ENCODE data around the gene OXER1. TPM values are rescaled to one million over a fixed set of nuclear protein-coding genes. Genes with fewer than 3 reads are reported as not detected.

The OXER1 gene
- total RNA-seq, 2 donors from 2014 or later, result 0.25 TPM; not detected in 1

GRCh38 chr2:42771546-42772153 is 7.7 kb upstream of the OXER1 start:
- DNase-seq, result no peak
- ATAC-seq, result no peak
- Mint-ChIP-seq H3K27ac (no peak overlapping the region), H3K4me3 (no peak overlapping the region), H3K36me3 (ENCODE audit: low read depth) (peaks cover 2% of the 10 kb centered on the region), H3K27me3 (no peaks in the 10 kb centered on the region), H3K4me1 (peaks cover 11% of the 10 kb centered on the region)
- no peaks in the 10 kb centered on the region for H3K9me3 ChIP-seq (ENCODE audit: control insufficient read depth, low read length, poor library complexity, severe bottlenecking)

- Mint-ChIP-seq H3K4me1 (peaks cover 10% of the 10 kb centered on the region), H3K4me3 (no peak overlapping the region), H3K27me3 (no peaks in the 10 kb centered on the region), H3K27ac (no peak overlapping the region), H3K36me3 (ENCODE audit: low read depth) (peaks cover 2% of the 10 kb centered on the region)
- peak; percentile 44 for ATAC-seq
- DNase-seq, result no peak
- no peaks in the 10 kb centered on the region for H3K9me3 ChIP-seq (ENCODE audit: control insufficient read depth, low read length, poor library complexity, severe bottlenecking)
Measured at GRCh38 chr2:42770288-42771131, 6.6 kb upstream of the OXER1 start.

- Mint-ChIP-seq H3K4me1 (peaks cover 4% of the 10 kb centered on the region), H3K36me3 (ENCODE audit: low read depth) (peaks cover 2% of the 10 kb centered on the region), H3K27me3 (no peaks in the 10 kb centered on the region), H3K4me3 (no peak overlapping the region), H3K27ac (no peak overlapping the region)
- ATAC-seq, result no peak
- H3K9me3 ChIP-seq (ENCODE audit: control insufficient read depth, low read length, poor library complexity, severe bottlenecking), result no peaks in the 10 kb centered on the region
- no peak for DNase-seq
Measured at GRCh38 chr2:42769583-42770287, 5.8 kb upstream of the OXER1 start.

- Mint-ChIP-seq H3K27me3 (no peaks in the 10 kb centered on the region), H3K36me3 (ENCODE audit: low read depth) (no peaks in the 10 kb centered on the region), H3K27ac (no peak overlapping the region), H3K4me1 (peaks cover 5% of the 10 kb centered on the region), H3K4me3 (no peak overlapping the region)
- no peak for ATAC-seq
- DNase-seq, result no peak
- no peaks in the 10 kb centered on the region for H3K9me3 ChIP-seq (ENCODE audit: control insufficient read depth, low read length, poor library complexity, severe bottlenecking)
Measured at GRCh38 chr2:42768706-42769256, 4.8 kb upstream of the OXER1 start.

- no peaks in the 10 kb centered on the region for H3K27me3 Mint-ChIP-seq
- no peak for DNase-seq
- H3K36me3 Mint-ChIP-seq (ENCODE audit: low read depth), result peaks cover under 1% of the 10 kb centered on the region
- no peak overlapping the region for H3K27ac Mint-ChIP-seq
- ATAC-seq, result no peak
- peaks cover 7% of the 10 kb centered on the region for H3K4me1 Mint-ChIP-seq
- H3K4me3 Mint-ChIP-seq, result no peak overlapping the region
- H3K9me3 ChIP-seq (ENCODE audit: control insufficient read depth, low read length, poor library complexity, severe bottlenecking), result no peaks in the 10 kb centered on the region
Measured at GRCh38 chr2:42767899-42768705, 4.2 kb upstream of the OXER1 start.

GRCh38 chr2:42767080-42767898 is 3.4 kb upstream of the OXER1 start:
- DNase-seq (no peak), ATAC-seq (no peak)
- Mint-ChIP-seq H3K36me3 (ENCODE audit: low read depth) (peaks cover 4% of the 10 kb centered on the region), H3K27ac (no peak overlapping the region), H3K4me1 (peaks cover 5% of the 10 kb centered on the region), H3K4me3 (no peak overlapping the region), H3K27me3 (no peaks in the 10 kb centered on the region)
- no peaks in the 10 kb centered on the region for H3K9me3 ChIP-seq (ENCODE audit: control insufficient read depth, low read length, poor library complexity, severe bottlenecking)

GRCh38 chr2:42765686-42766085 is 1.8 kb upstream of the OXER1 start:
- no peak overlapping the region for H3K4me3 Mint-ChIP-seq
- H3K27ac Mint-ChIP-seq, result no peak overlapping the region
- DNase-seq, result no peak
- peaks cover 7% of the 10 kb centered on the region for H3K4me1 Mint-ChIP-seq
- ATAC-seq, result no peak
- H3K27me3 Mint-ChIP-seq, result no peaks in the 10 kb centered on the region
- H3K36me3 Mint-ChIP-seq (ENCODE audit: low read depth), result peaks cover 4% of the 10 kb centered on the region
- no peaks in the 10 kb centered on the region for H3K9me3 ChIP-seq (ENCODE audit: control insufficient read depth, low read length, poor library complexity, severe bottlenecking)

- H3K36me3 Mint-ChIP-seq (ENCODE audit: low read depth), result peaks cover 7% of the 10 kb centered on the region
- peaks cover 10% of the 10 kb centered on the region for H3K4me1 Mint-ChIP-seq
- H3K4me3 Mint-ChIP-seq, result no peak overlapping the region
- no peaks in the 10 kb centered on the region for H3K9me3 ChIP-seq (ENCODE audit: control insufficient read depth, low read length, poor library complexity, severe bottlenecking)
- ATAC-seq, result no peak
- H3K27me3 Mint-ChIP-seq, result no peaks in the 10 kb centered on the region
- no peak for DNase-seq
- H3K27ac Mint-ChIP-seq, result no peak overlapping the region
Measured at GRCh38 chr2:42764901-42765300, 966 bp upstream of the OXER1 start.

GRCh38 chr2:42762823-42763804 is 821 bp downstream of the OXER1 start:
- Mint-ChIP-seq H3K4me1 (peaks cover 8% of the 10 kb centered on the region), H3K27ac (no peak overlapping the region), H3K4me3 (no peak overlapping the region), H3K27me3 (no peaks in the 10 kb centered on the region), H3K36me3 (ENCODE audit: low read depth) (peaks cover 15% of the 10 kb centered on the region)
- H3K9me3 ChIP-seq (ENCODE audit: control insufficient read depth, low read length, poor library complexity, severe bottlenecking), result no peaks in the 10 kb centered on the region
- no peak for ATAC-seq
- DNase-seq, result no peak

GRCh38 chr2:42762155-42762554 is 1.8 kb downstream of the OXER1 start:
- ATAC-seq, result no peak
- no peak overlapping the region for H3K27ac Mint-ChIP-seq
- no peaks in the 10 kb centered on the region for H3K27me3 Mint-ChIP-seq
- peaks cover 8% of the 10 kb centered on the region for H3K4me1 Mint-ChIP-seq
- no peaks in the 10 kb centered on the region for H3K9me3 ChIP-seq (ENCODE audit: control insufficient read depth, low read length, poor library complexity, severe bottlenecking)
- no peak overlapping the region for H3K4me3 Mint-ChIP-seq
- peaks cover 15% of the 10 kb centered on the region for H3K36me3 Mint-ChIP-seq (ENCODE audit: low read depth)
- no peak for DNase-seq

GRCh38 chr2:42761554-42761953 is 2.4 kb downstream of the OXER1 start:
- Mint-ChIP-seq H3K27me3 (no peaks in the 10 kb centered on the region), H3K4me1 (peaks cover 8% of the 10 kb centered on the region), H3K36me3 (ENCODE audit: low read depth) (peaks cover 15% of the 10 kb centered on the region), H3K27ac (no peak overlapping the region), H3K4me3 (no peak overlapping the region)
- no peaks in the 10 kb centered on the region for H3K9me3 ChIP-seq (ENCODE audit: control insufficient read depth, low read length, poor library complexity, severe bottlenecking)
- ATAC-seq, result no peak
- no peak for DNase-seq
